Tibial nerve (tissue), 4 donors: ENCODE data around the gene DISC1.

Source experiments
- CTCF ChIP-seq, 5 experiments: fragments of 200-600 bp in 3 of 5; fragments of 450-650 bp in 2 of 5; sonication (generic) in 3 of 5; IDR thresholded peaks; one replicate each; pipeline ENCODE4 v1.5.1; 2016 to 2019; ENCODE audit warnings: antibody characterized with exemption in 5 of 5, mild to moderate bottlenecking in 3 of 5, moderate library complexity in 2 of 5
- EP300 ChIP-seq, 2 donors: sonication (generic); formaldehyde crosslinking; IDR thresholded peaks; one replicate each; pipeline ENCODE4 v1.6.1; 2017; ENCODE audit warnings: antibody characterized with exemption in 2 of 2, mild to moderate bottlenecking in 1 of 2
- POLR2A ChIP-seq, 2 donors: fragments of 450-650 bp; IDR thresholded peaks; one replicate each; pipeline ENCODE4 v1.6.1; 2017; ENCODE audit warnings: antibody characterized with exemption in 2 of 2, mild to moderate bottlenecking in 2 of 2, moderate library complexity in 2 of 2

- no peak for TF ChIP-seq CTCF (IDR thresholded peaks at IDR 0.05)
- no peak for TF ChIP-seq EP300 (IDR thresholded peaks at IDR 0.05)
- TF ChIP-seq POLR2A (IDR thresholded peaks at IDR 0.05): no peak
Measured at GRCh38 chr1:231966983-231967382, 340.4 kb downstream of the DISC1 start.
